ENCODE measurements around the gene ATP5F1D.

DNA sequence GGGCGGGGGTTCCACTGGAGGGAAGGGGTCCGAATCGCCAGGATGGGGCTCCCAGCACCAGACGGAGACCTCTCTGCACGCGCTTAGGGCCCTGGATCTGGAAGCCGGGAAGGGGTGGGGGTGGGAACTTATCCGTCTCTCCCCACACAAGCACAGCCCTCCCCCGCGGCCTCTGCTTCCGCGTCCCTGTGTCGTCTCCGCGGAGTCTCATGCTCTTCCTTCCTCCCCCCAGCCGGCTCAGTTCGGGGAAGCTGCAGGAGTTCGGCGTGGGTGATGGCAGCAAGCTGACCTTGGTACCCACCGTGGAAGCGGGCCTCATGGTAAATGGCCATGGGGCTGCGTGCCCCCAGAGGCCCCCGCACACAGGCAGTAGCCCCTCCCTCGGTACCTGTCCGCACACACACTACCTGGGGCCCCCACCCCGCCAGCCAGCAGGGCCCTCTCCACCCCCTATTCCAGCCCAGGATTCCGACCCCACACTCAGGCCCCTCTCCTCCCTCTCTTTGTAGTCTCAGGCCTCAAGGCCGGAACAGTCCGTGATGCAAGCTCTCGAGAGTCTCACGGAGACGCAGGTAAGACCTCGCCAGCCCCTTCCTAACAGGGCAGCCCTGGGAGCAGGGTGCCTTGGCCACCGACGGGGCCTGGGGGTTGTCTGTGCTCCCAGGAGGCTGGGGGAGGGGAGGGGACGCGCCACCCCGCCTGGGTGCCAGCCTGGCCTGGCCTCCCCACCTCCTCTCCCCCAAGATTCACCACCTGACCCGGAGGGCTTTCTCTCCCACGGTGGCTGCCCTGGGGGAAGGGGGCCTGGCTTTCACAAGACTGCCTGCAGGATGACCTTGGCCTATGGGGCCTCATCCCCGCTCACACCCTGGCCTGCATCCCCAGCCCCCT is 10.0 kb downstream of the ATP5F1D start:
- TF ChIP-seq, protein P1, sequence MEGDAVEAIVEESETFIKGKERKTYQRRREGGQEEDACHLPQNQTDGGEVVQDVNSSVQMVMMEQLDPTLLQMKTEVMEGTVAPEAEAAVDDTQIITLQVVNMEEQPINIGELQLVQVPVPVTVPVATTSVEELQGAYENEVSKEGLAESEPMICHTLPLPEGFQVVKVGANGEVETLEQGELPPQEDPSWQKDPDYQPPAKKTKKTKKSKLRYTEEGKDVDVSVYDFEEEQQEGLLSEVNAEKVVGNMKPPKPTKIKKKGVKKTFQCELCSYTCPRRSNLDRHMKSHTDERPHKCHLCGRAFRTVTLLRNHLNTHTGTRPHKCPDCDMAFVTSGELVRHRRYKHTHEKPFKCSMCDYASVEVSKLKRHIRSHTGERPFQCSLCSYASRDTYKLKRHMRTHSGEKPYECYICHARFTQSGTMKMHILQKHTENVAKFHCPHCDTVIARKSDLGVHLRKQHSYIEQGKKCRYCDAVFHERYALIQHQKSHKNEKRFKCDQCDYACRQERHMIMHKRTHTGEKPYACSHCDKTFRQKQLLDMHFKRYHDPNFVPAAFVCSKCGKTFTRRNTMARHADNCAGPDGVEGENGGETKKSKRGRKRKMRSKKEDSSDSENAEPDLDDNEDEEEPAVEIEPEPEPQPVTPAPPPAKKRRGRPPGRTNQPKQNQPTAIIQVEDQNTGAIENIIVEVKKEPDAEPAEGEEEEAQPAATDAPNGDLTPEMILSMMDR (IDR thresholded peaks at IDR 0.05; ENCODE audit: low read depth, low read length), result no peak
- TF ChIP-seq, protein P2, sequence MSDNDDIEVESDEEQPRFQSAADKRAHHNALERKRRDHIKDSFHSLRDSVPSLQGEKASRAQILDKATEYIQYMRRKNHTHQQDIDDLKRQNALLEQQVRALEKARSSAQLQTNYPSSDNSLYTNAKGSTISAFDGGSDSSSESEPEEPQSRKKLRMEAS (IDR thresholded peaks at IDR 0.05; ENCODE audit: low read depth, low read length), result no peak
- TF ChIP-seq MYC (IDR thresholded peaks at IDR 0.05; ENCODE audit: low read depth, low read length) (no peak), POLR2A (IDR thresholded peaks at IDR 0.05; ENCODE audit: extremely low read depth, insufficient read length) (no peak)

Measured in NB4 (cell line).